GM12878 (cell line): ENCODE measurements around the gene IFIT3. TPM values are rescaled to one million over a fixed set of nuclear protein-coding genes. Genes with fewer than 3 reads are reported as not detected.

ENCODE experiments used
- ATAC-seq: fragments of 200-7000 bp; cut with Tn5 transposase; 3 replicates; pipeline ENCODE4 v1.9.1; 2020; ENCODE audit warnings: mild to moderate bottlenecking, moderate library complexity
- BruUV-seq: library from RNA; stranded (reverse); fragments of 400-500 nt; replicated peaks from 2 replicates; lab custom pipeline; 2021; lab: Mats Ljungman, UMichigan
- CTCF ChIA-PET: fragments of 300-600 bp; sonication (Branson Sonifier 250); formaldehyde crosslinking; extraction: SDS; loops from one replicate; lab custom pipeline; 2021; ENCODE audit warnings: inconsistent platforms; lab: Yijun Ruan, JAX
- POLR2A ChIA-PET: fragments of 350-600 bp; formaldehyde crosslinking; extraction: SDS; loops from one replicate; lab custom pipeline; 2021; ENCODE audit warnings: inconsistent platforms; lab: Charles Lee
- RAD21 ChIA-PET: fragments of 300-600 bp; sonication (Branson Sonifier 250); formaldehyde crosslinking; loops from one replicate; lab custom pipeline; 2023; ENCODE audit warnings: antibody characterized with exemption; ENCODE audit not compliant: unreplicated experiment; lab: Charles Lee
- SMC1A ChIA-PET: fragments of 300-600 bp; sonication (Branson Sonifier 250); formaldehyde crosslinking; loops from one replicate; lab custom pipeline; 2023; ENCODE audit not compliant: unreplicated experiment, uncharacterized antibody; lab: Charles Lee
- DNase-seq: peaks from one replicate; pipeline ENCODE4 v3.0.0-alpha.2; 2011; ENCODE audit warnings: low read depth, low spot score
- FAIRE-seq: peaks from 3 replicates; lab custom pipeline; 2011; peaks lifted over from hg19 to GRCh38; lab: Jason Lieb, UNC
- H2AFZ ChIP-seq: 2 replicates; pipeline ENCODE4 v1.6.0; 2011; ENCODE audit warnings: low read depth, low read length, control low read depth; ENCODE audit not compliant: control insufficient read depth
- H3K27ac ChIP-seq: 2 replicates; pipeline ENCODE4 v1.5.1; 2011; ENCODE audit warnings: control low read depth; ENCODE audit not compliant: control insufficient read depth, insufficient read depth
- H3K27me3 ChIP-seq, 2 experiments: replicated peaks in 1 of 2; 2 replicates each; pipeline versions ENCODE4 v1.6.0 to v1.6.1; 2011; ENCODE audit warnings: low read length in 1 of 2; ENCODE audit not compliant: control insufficient read depth in 2 of 2, insufficient read depth in 2 of 2
- H3K36me3 ChIP-seq, 2 experiments: 2 replicates each; pipeline ENCODE4 v1.5.1; 2011; ENCODE audit warnings: low read length in 1 of 2; ENCODE audit not compliant: control insufficient read depth in 2 of 2, insufficient read depth in 2 of 2
- H3K4me1 ChIP-seq: 2 replicates; pipeline ENCODE4 v1.6.1; 2011; ENCODE audit warnings: mild to moderate bottlenecking, low read length, moderate library complexity, mixed read lengths; ENCODE audit not compliant: control insufficient read depth, insufficient read depth
- H3K4me2 ChIP-seq: 2 replicates; pipeline ENCODE4 v1.6.0; 2011; ENCODE audit warnings: control low read depth; ENCODE audit not compliant: control insufficient read depth, insufficient read depth
- H3K4me3 ChIP-seq: fragments of 200-600 bp; sonication (generic); 2 replicates; pipeline ENCODE4 v1.5.1; 2016
- H3K79me2 ChIP-seq: 2 replicates; pipeline ENCODE4 v1.6.0; 2011; ENCODE audit warnings: low read length; ENCODE audit not compliant: control insufficient read depth, insufficient read depth
- H3K9ac ChIP-seq: 2 replicates; pipeline ENCODE4 v1.8.0; 2011; ENCODE audit warnings: low read length, control low read depth, mixed read lengths; ENCODE audit not compliant: control insufficient read depth, insufficient read depth
- H3K9me3 ChIP-seq: replicated peaks from 3 replicates; pipeline ENCODE4 v1.5.1; 2011; ENCODE audit warnings: mild to moderate bottlenecking, low read length; ENCODE audit not compliant: control insufficient read depth, insufficient read depth
- H4K20me1 ChIP-seq: 2 replicates; pipeline ENCODE4 v1.6.0; 2011; ENCODE audit not compliant: control insufficient read depth, insufficient read depth
- ETV6 ChIP-seq, 2 experiments: fragments of 450-650 bp in 1 of 2; IDR thresholded peaks in 1 of 2; conservative IDR thresholded peaks in 1 of 2; 2 replicates each; pipeline ENCODE4 v1.6.1; 2014; ENCODE audit warnings: antibody characterized with exemption in 1 of 2, borderline replicate concordance in 1 of 2, low read depth in 1 of 2, mild to moderate bottlenecking in 1 of 2, moderate library complexity in 1 of 2
- GATAD2B ChIP-seq: fragments of 450-650 bp; conservative IDR thresholded peaks from 2 replicates; pipeline ENCODE4 v1.6.1; 2017; ENCODE audit warnings: low read depth, mild to moderate bottlenecking, moderate library complexity
- TARDBP ChIP-seq: IDR thresholded peaks from 2 replicates; pipeline ENCODE4 v1.6.1; 2016; ENCODE audit warnings: borderline replicate concordance
- WGBS: methylation state at CpG from one replicate; pipeline ENCODE4 v1.1.6; 2016; ENCODE audit warnings: low lambda C conversion rate; ENCODE audit not compliant: insufficient replicate concordance, insufficient coverage; ENCODE audit errors: missing lambda C conversion rate; 5-methylcytosine and 5-hydroxymethylcytosine counted together
- in situ Hi-C: fragments of 300-500 bp; cut with MboI; formaldehyde crosslinking; loops from 9 replicates; pipeline ENCODE4 v1.14.3; 2018; ENCODE audit warnings: mixed read lengths
- intact Hi-C: fragments of 100-400 bp; cut with micrococcal nuclease; formaldehyde crosslinking; loops from one replicate; pipeline ENCODE4 v1.14.2; 2022; ENCODE audit not compliant: unreplicated experiment
- polyA plus RNA-seq, 11 experiments: library from polyadenylated mRNA; depleted of rRNA in 4 of 11; unstranded in 6 of 11; stranded (reverse) in 5 of 11; fragments of >200 nt; fragmentation: Nextera tagmentation in 4 of 11; fragmentation: Illumina TruSeq in 1 of 11; extraction: Ambion mirVana in 4 of 11; extraction: Trizol in 1 of 11; gene quantifications; 1 replicate in 1 of 11; 2 replicates in 10 of 11; pipeline versions ENCODE4 v1.2.1 to v1.2.3, GENCODE V29; 2011 to 2016; ENCODE audit warnings: inconsistent platforms in 2 of 11, missing spikeins in 2 of 11, low read depth in 1 of 11
- total RNA-seq, 4 experiments: library from RNA; depleted of rRNA in 3 of 4; stranded (reverse); fragments of >200 nt in 3 of 4; fragmentation: Illumina TruSeq in 1 of 4; extraction: Trizol in 1 of 4; gene quantifications; 2 replicates each; pipeline versions ENCODE4 v1.2.1 to v1.2.3, GENCODE V29; 2013 to 2021
- TF ChIP-seq, protein P1 (sequence below): fragments of 450-650 bp; IDR thresholded peaks from 2 replicates; pipeline ENCODE4 v1.6.1; 2017; ENCODE audit warnings: antibody characterized with exemption, mild to moderate bottlenecking, moderate library complexity
- TF ChIP-seq, protein P2 (sequence below): fragments of 450-650 bp; IDR thresholded peaks from 2 replicates; pipeline ENCODE4 v1.6.1; 2014; ENCODE audit warnings: mild to moderate bottlenecking
- TF ChIP-seq, protein P3 (sequence below): IDR thresholded peaks from 2 replicates; pipeline ENCODE4 v1.6.1; 2011; ENCODE audit warnings: mild to moderate bottlenecking, low read depth, low read length, moderate library complexity; ENCODE audit not compliant: insufficient replicate concordance

Gene IFIT3
- total and polyA plus RNA-seq, 10 of the 15 experiments (the other 5 are each of a cell fraction or from before 2014, with no cell fraction given) = 27.0 to 70.2 (median 51.1) TPM

DNA sequence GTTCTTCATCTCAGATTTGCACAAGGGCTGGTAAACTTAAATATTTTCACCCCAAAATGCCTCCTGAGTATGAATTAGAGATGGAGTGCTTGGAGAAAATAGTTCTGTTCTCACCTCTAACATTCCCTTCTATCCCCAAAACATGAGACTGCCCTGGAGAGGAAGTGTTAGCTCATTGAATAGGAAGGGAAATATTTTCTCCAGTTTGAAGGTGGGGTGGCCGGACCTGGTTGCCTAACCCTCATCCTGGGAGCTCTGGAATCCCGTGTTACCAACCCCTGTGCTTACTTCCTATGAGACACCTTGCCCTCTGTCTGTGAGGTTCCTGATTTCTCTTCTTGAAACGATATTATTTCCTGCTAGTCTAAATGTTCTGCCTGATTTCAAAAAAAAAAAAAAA, 25.2 kb upstream of the IFIT3 start:
- Histone ChIP-seq H3K4me1 (peaks cover 3% of the 10 kb centered on the region), H3K79me2 (peaks cover 23% of the 10 kb centered on the region), H4K20me1 (no peaks in the 10 kb centered on the region), H3K4me2 (peak overlapping the region; percentile 94), H3K36me3 (0 out of 4 replicates have a peak, but pooled peaks cover 0 to 2% of the 10 kb centered on the region in 2 experiments), H3K9me3 (no peaks in the 10 kb centered on the region), H3K9ac (peak overlapping the region; percentile 73), H3K4me3 (peak overlapping the region; percentile 79), H2AFZ (peak overlapping the region; percentile 46), H3K27ac (peak overlapping the region; percentile 64), H3K27me3 (no peaks in the 10 kb centered on the region)
- FAIRE-seq (no peak), ATAC-seq (peak; percentile 33), DNase-seq (no peak)
- ChIA-PET RAD21 (interaction anchor here (1.2 to 6.5 kb wide), 9 partner anchors 21 to 111 kb away, joined by 3 to 68 read pairs (median 5); partner anchors contain the start of genes IFIT3 and IFIT5), POLR2A (interaction anchor here (1.0 to 1.9 kb wide), 4 partner anchors 66 to 116 kb away, joined by 3 to 9 read pairs (median 4); no protein-coding TSS in a partner anchor), CTCF (interaction anchor here (1.2 to 7.4 kb wide), 6 partner anchors 27 to 112 kb away, joined by 3 to 95 read pairs (median 5); partner anchors contain the start of gene IFIT5), SMC1A (interaction anchor here (1.0 to 9.1 kb wide), 12 partner anchors 10 to 115 kb away, joined by 3 to 98 read pairs (median 5); partner anchors contain the start of gene IFIT3)
- intact Hi-C loops (no loop called here), in situ Hi-C loops (no loop called here)
- 2% methylated on average over 3 of the region's 3 CpGs for WGBS
- no TSS peak for BruUV-seq
- TF ChIP-seq GATAD2B (no peak), TARDBP (no peak), ETV6 (conservative IDR thresholded peaks at IDR 0.05 in 1 of 2, IDR thresholded peaks at IDR 0.05 in 1 of 2; ENCODE audit: borderline replicate concordance in 1 of 2, low read depth in 1 of 2) (no peak)
- TF ChIP-seq, protein P1, sequence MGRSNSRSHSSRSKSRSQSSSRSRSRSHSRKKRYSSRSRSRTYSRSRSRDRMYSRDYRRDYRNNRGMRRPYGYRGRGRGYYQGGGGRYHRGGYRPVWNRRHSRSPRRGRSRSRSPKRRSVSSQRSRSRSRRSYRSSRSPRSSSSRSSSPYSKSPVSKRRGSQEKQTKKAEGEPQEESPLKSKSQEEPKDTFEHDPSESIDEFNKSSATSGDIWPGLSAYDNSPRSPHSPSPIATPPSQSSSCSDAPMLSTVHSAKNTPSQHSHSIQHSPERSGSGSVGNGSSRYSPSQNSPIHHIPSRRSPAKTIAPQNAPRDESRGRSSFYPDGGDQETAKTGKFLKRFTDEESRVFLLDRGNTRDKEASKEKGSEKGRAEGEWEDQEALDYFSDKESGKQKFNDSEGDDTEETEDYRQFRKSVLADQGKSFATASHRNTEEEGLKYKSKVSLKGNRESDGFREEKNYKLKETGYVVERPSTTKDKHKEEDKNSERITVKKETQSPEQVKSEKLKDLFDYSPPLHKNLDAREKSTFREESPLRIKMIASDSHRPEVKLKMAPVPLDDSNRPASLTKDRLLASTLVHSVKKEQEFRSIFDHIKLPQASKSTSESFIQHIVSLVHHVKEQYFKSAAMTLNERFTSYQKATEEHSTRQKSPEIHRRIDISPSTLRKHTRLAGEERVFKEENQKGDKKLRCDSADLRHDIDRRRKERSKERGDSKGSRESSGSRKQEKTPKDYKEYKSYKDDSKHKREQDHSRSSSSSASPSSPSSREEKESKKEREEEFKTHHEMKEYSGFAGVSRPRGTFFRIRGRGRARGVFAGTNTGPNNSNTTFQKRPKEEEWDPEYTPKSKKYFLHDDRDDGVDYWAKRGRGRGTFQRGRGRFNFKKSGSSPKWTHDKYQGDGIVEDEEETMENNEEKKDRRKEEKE = no peak
- TF ChIP-seq, protein P2, sequence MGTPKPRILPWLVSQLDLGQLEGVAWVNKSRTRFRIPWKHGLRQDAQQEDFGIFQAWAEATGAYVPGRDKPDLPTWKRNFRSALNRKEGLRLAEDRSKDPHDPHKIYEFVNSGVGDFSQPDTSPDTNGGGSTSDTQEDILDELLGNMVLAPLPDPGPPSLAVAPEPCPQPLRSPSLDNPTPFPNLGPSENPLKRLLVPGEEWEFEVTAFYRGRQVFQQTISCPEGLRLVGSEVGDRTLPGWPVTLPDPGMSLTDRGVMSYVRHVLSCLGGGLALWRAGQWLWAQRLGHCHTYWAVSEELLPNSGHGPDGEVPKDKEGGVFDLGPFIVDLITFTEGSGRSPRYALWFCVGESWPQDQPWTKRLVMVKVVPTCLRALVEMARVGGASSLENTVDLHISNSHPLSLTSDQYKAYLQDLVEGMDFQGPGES = no peak
- TF ChIP-seq, protein P3, sequence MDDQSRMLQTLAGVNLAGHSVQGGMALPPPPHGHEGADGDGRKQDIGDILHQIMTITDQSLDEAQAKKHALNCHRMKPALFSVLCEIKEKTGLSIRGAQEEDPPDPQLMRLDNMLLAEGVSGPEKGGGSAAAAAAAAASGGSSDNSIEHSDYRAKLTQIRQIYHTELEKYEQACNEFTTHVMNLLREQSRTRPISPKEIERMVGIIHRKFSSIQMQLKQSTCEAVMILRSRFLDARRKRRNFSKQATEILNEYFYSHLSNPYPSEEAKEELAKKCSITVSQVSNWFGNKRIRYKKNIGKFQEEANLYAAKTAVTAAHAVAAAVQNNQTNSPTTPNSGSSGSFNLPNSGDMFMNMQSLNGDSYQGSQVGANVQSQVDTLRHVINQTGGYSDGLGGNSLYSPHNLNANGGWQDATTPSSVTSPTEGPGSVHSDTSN = no peak
